GM20000 (cell line): ENCODE measurements around the gene KDM6A.
"Not testable (repeated sequence)": the region's sequence is repeated elsewhere in the genome, so short reads cannot be mapped to it uniquely, and the experiment has no call there.

ENCODE experiments used
- DNase-seq: peaks from one replicate; pipeline ENCODE4 v3.0.0; 2012; ENCODE audit warnings: low spot score
- TF ChIP-seq, protein P1 (sequence below): IDR thresholded peaks from 2 replicates; pipeline ENCODE4 v1.5.1; 2012; ENCODE audit warnings: mild to moderate bottlenecking, control low read depth; ENCODE audit errors: extremely low read depth, missing control alignments

KDM6A gene

DNA sequence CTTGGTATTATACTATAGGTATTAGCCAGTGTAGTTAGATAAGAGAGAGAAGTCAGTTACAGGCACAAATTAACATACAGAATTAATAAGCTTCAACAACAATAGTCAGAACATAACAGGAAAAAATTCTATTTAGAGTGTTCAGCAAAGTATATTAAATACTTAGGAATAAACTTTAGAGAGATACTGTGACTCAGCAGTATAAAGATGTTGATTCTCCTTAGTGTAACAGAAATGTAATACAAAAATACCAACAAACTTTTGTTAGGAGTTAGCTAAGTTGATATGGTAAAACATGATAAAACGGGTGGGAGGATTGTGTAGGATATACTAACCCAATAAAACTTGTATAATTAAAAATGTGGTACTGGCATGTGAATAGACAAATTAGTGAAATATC is 173.4 kb downstream of the KDM6A start:
- TF ChIP-seq, protein P1, sequence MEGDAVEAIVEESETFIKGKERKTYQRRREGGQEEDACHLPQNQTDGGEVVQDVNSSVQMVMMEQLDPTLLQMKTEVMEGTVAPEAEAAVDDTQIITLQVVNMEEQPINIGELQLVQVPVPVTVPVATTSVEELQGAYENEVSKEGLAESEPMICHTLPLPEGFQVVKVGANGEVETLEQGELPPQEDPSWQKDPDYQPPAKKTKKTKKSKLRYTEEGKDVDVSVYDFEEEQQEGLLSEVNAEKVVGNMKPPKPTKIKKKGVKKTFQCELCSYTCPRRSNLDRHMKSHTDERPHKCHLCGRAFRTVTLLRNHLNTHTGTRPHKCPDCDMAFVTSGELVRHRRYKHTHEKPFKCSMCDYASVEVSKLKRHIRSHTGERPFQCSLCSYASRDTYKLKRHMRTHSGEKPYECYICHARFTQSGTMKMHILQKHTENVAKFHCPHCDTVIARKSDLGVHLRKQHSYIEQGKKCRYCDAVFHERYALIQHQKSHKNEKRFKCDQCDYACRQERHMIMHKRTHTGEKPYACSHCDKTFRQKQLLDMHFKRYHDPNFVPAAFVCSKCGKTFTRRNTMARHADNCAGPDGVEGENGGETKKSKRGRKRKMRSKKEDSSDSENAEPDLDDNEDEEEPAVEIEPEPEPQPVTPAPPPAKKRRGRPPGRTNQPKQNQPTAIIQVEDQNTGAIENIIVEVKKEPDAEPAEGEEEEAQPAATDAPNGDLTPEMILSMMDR: no peak

DNA sequence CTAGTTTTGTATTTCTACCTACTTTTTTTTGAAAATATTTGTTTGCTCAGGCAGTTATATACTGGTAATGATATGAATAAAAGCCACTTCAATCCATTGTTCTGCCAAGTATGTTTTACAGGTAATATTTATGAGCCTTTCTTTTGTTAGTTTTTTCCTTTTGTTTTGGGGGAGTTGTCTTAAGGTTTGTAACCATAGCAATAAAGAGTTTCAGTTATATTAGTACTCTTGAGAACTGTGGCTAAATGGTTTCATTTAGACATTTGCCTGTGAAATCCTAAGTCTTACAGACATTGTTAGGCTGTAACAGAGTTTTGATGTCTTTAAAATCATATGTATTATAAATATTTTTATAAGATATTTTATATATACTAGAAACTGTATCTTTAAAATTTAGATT is 177.6 kb downstream of the KDM6A start:
- TF ChIP-seq, protein P1: no peak
- peak; percentile 10 for DNase-seq

More for the DNA sequence above, 173.4 kb downstream of the KDM6A start:
- no peak for DNase-seq

DNA sequence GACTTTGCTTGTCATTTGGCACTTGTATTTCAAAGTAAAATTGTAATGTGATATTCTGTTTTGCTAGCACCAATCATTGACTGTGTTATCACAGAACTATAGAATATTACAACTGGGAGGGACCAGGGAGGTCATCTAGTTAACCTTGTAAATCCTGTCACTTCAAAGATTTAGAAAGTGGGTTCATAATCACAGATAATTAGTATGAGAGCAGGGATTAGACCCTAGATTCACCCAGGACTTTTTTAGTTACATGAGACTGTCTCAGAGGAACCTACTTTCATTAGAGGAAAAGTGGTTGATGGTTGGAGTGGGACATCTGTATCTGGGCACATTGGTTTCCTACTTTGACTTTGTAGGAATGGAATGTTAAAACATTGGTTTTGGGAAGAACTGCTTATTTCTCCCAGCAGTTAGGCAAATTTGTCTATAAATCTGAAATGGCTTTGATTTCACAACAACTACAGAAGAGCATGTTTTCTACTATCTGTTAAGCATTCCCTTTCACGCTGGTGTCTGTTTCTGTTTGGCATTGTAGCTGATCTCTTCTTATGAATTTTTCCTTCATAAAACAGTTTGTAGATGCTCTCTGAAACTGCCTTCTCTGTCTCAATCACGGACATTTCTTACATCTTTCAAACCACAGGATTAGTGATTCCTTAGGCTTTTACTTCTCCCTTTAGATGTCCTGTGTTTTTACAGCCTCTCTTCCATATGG is 183.6 kb downstream of the KDM6A start:
- TF ChIP-seq, protein P1: no peak
- DNase-seq: no peak

DNA sequence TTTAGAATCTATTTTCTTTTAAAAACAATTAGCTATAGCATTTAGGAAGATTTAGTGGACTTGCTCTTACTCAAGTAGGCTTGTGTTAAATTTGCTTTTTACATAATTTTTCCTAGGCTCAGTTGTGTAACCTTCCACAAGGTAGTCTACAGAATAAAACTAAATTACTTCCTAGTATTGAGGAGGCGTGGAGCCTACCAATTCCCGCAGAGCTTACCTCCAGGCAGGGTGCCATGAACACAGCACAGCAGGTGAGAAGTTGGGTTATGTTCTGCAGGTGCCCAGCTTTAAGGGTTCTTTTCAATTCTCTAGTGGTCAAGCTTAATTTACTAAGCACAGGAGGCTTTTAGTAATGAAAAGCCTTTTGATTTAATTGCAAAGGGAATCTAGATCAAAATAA is 186.9 kb downstream of the KDM6A start:
- DNase-seq: not testable (repeated sequence)

DNA sequence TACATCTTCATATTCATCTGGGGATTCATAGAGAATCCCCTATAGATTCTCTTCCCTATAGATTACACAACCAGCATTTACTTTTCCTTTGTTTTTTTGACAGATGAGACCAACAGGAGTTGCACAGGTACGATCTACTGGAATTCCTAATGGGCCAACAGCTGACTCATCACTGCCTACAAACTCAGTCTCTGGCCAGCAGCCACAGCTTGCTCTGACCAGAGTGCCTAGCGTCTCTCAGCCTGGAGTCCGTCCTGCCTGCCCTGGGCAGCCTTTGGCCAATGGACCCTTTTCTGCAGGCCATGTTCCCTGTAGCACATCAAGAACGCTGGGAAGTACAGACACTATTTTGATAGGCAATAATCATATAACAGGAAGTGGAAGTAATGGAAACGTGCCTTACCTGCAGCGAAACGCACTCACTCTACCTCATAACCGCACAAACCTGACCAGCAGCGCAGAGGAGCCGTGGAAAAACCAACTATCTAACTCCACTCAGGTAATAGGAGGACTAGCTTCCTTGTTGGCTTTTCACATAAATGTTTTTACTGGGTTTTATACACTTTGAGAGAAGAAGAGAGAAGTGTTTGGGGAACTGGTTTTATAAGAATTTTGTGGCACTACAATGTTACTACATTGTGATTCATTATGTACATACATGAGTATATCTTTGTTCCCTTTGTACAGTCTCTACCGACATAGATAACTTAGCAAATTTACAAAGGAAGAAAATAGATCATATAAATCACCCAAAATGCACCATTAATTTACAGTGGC is 190.5 kb downstream of the KDM6A start:
- DNase-seq: no peak
- TF ChIP-seq, protein P1: no peak

DNA sequence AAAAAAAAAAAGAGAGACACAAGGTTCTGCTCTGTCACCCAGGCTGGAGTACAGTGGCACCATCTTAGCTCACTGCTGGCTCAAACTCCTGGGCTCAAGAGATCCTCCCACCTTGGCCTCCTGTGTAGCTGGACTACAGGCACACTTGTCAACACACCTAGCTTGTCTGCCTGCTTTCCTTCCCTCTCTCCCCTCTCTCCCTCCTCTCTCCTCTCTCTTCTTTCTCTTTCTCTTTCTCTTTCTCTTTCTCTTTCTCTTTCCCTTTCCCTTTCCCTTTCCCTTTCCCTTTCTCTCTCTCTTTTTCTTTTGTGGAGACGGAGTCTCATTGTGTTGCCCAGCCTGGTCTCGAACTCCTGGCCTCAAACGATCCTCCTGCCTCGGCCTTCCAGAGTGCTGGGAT is 195.6 kb downstream of the KDM6A start:
- TF ChIP-seq, protein P1: no peak

DNA sequence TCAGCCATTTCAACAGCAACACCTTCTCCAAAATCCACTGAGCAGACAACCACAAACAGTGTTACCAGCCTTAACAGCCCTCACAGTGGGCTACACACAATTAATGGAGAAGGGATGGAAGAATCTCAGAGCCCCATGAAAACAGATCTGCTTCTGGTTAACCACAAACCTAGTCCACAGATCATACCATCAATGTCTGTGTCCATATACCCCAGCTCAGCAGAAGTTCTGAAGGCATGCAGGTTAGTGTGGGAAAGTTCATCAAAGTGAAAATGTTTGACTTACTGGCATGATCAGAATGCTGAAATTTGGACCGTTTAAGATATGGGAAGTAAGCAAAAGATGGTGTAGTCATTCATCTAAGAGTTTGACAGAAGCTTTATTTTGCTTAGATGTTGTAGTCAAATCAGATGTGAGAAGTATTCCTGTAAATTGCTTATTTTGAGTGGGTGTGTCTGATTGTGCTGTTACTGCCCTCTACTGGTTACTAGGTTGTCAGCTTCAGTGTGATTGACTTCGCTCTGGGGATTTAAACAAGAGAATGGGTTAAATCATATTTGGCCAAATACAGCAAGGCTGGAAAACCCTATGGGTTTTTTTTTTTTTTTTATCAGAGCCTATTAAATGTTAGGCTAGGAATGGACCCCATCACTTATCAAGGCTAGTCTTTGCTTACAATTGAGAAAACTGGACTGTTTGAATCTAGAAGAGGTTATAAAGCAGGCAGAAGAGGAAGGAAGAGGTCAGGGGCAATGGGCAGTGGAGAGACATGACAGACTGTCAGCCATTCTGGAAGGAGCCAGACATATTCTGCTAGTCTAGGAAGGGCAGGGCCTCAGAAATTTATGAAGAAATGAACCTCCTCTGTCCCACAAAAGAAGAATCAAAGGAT is 197.4 kb downstream of the KDM6A start:
- peak; percentile 3 for DNase-seq
- TF ChIP-seq, protein P1: peak; percentile 9

More for the DNA sequence above, 195.6 kb downstream of the KDM6A start:
- DNase-seq: no peak

DNA sequence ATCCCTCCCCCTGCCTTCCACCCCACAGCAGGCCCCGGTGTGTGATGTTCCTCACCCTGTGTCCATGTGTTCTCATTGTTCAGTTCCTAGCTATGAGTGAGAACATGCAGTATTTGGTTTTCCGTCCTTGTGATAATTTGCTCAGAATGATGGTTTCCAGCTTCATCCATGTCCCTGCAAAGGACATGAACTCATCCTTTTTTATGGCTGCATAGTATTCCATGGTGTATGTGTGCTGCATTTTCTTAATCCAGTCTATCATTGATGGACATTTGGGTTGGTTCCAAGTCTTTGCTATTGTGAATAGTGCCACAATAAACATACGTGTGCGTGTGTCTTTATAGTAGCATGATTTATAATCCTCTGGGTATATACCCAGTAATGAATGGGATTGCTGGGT is 200.0 kb downstream of the KDM6A start:
- DNase-seq: not testable (repeated sequence)
